ENCODE results near the gene PRKN.
"Not testable (repeated sequence)": the region's sequence is repeated elsewhere in the genome, so short reads cannot be mapped to it uniquely, and the experiment has no call there.

The PRKN gene

DNA sequence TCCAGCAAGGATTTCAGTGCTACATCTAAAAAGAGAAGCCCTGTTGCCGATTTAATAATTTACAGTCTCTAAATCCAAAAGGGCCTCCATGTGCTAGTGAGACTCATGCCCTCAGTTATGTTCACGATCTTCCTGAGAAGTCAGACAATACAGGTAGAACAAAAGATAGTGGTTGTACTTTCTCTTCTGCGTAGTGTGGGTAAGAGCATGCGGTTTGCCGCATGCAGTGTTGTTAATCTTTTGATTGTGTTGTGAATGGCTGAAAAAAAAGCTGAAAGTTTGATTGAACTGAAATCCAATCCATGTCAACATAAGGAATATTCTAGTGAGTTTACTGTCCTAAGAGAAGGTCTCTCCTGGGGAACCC is 1379.0 kb downstream of the PRKN start:
- DNase-seq (ENCODE audit: low read depth): no peak

DNA sequence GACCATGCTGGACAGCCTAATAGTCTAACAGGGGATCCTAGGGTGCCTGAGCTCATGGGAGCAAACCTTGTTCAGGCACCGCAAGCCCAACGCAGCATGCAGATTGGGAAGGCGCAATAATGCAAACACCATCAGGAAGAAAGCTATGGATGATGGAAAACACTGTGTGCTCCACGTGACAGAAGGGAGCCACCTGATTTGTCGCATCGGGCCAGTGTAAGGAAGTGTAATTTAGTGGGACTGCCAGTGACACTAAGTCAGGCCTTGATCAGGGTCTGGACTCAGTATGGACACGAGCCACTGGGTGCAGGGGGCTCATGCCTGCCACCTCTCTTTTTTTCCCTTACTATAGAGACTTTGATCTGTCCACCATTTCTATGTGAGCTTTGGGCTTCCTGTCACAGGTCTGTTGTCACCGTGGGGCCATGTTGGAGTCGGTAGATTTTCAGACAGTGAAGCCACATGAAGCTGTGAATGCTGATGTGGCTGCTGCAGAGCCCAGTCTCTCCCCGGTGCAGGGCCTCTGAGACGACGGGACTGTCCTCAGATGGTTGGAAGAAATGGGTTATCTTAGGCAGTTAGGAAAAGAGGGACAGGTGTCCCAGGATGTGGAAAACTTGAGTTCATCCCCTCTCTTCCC is 1379.5 kb downstream of the PRKN start:
- no peak for DNase-seq (ENCODE audit: low read depth)

GRCh38 chr6:161347125-161347524 is 1380.4 kb downstream of the PRKN start:
- DNase-seq (ENCODE audit: low read depth): no peak

- no peak for DNase-seq (ENCODE audit: low read depth)
Measured at GRCh38 chr6:161346717-161347116, 1380.8 kb downstream of the PRKN start.

DNA sequence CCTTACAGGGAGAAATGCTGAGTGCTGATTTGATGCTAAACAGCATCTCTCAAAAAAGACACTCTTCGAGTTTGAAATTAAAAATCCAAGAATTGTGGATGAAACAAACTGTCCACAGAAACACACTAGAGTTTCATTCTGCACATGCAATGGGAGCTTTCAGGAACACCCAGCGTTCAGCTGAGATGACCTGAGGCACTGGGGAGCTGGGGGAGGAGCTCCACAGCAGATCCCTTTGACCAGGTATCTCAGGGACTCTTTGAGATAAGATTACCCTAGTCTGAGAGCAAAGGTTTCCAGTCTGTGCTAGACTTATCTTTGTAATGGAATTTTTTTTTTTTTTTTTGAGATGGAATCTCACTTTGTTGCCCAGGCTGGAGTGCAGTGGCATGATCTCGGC is 1382.9 kb downstream of the PRKN start:
- no peak for DNase-seq (ENCODE audit: low read depth)

DNA sequence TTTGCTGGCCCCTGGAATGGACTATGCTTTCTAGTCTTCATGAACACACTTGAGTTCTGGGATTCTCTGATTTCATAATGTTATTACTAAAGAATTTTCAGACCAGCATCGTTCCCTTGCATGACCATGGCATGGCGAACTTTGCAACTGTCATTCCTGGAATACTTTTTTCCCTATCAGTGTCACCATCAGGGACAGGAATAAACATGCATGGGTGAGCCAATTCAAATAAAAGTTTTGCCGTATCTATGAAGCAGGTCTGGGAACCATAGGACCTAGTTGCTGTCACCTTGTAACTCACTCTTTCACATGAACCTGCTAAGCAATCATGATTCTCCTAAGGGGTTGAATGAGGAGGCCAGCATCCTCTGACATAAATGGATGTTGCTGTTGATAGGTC is 1385.5 kb downstream of the PRKN start:
- no peak for DNase-seq (ENCODE audit: low read depth)

- DNase-seq (ENCODE audit: low read depth): no peak
Measured at GRCh38 chr6:161341638-161342037, 1385.9 kb downstream of the PRKN start.

DNA sequence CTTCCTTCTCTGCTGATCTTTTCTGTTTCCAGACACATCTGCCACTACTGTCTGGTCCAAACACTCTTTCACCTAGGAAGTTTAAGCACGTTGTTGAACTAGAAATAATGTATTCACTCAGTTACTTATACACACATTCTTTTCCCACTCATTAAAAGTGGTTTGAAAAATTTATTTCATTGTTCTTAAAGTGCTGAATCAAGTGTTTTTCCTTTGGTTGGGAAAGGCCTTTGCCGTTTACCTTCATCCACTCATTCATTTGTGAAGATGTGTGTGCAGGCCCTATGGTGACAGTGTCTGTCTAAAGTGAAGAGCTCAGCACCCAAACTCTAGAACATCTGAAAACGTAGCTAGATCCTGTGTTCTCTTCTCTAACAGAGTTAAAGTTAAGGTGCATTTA is 1389.6 kb downstream of the PRKN start:
- DNase-seq (ENCODE audit: low read depth): no peak

DNA sequence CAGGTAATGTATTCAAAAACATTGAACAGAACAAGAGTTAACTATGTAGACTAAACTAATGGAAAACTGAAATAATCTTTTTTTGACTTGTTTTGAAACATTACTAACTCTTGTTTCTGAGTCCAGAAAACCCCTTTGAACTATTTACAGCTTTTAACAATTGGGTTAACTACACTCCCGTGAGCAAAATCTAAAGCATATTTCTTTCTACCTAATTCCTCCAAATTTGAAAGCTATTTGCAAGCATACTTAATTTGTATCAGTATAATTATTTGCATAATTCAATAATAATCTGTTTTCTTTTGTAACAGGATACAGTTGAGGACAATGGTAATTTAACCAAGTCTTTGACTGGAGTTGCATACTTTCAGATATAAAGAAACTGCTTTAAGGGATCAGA is 1391.1 kb downstream of the PRKN start:
- DNase-seq (ENCODE audit: low read depth): no peak

GRCh38 chr6:161333410-161333809 is 1394.2 kb downstream of the PRKN start:
- DNase-seq (ENCODE audit: low read depth): no peak

- DNase-seq (ENCODE audit: low read depth): not testable (repeated sequence)
Measured at GRCh38 chr6:161331402-161332081, 1396.0 kb downstream of the PRKN start.

GRCh38 chr6:161327360-161327953 is 1400.1 kb downstream of the PRKN start:
- DNase-seq (ENCODE audit: low read depth): no peak

DNA sequence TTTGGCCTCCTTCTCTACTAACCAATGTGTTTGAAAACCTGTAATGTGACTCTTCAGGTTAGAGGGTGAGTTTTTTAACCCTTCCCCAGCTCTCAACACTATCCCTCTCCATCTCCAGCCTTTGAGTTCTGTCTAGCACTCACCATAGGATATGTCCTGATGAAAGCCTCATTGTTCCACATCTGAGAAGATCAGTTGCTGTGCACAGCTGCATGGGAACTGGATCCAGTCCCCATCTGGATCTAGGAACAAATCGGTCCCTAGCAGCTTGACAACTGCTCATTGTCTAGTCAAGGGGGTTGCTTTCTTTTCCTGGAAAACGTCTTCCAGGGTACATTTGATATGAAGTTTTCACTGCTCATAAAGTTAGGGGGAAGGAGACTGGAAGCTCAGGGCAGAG is 1408.3 kb downstream of the PRKN start:
- no peak for DNase-seq (ENCODE audit: low read depth)

DNA sequence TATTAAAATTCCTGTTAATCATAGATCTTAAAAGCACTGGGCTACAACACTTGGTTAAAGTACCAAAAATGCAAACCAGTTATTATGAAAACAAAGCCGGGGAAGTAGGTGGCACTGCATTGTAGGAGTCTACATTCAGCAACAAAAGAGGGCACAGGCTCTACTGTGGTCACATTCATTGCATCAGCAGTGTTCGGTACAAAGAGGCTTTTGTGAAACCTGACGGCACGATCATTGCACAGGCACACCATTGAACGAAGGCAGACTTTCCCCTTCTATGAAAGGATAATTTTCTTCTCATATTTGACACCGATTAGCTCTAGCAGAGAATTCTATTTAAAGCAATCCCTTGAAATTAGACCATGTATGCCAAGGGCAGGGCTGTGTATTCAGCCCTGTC is 1409.1 kb downstream of the PRKN start:
- DNase-seq (ENCODE audit: low read depth): no peak

- DNase-seq (ENCODE audit: low read depth): no peak
Measured at GRCh38 chr6:161316531-161316930, 1411.0 kb downstream of the PRKN start.

DNA sequence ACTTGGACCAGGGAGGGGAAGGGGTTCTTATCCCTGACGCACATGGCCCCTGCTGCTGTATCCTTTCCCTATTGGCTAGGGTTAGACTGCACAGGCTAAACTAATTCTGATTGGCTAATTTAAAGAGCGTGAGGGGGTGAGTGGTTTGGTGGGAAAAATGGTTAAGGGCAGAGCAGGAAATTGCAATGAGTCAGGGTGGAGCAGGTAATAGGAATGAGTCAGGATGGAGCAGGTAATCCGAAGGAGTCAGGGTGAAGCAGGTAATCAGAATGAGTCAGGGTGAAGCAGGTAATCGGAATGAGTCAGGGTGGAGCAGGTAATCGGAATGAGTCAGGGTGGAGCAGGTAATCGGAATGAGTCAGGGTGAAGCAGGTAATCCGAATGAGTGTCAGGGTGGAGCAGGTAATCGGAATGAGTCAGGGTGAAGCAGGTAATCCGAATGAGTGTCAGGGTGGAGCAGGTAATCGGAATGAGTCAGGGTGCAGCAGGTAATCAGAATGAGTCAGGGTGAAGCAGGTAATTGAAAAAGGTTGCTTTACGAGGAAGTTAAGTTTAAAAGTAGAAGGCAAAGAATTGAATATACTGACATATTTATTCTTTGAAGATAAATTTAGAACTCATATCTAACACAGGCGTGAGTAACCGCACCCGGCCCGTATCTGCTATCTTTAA is 1412.2 kb downstream of the PRKN start:
- DNase-seq (ENCODE audit: low read depth): not testable (repeated sequence)

DNA sequence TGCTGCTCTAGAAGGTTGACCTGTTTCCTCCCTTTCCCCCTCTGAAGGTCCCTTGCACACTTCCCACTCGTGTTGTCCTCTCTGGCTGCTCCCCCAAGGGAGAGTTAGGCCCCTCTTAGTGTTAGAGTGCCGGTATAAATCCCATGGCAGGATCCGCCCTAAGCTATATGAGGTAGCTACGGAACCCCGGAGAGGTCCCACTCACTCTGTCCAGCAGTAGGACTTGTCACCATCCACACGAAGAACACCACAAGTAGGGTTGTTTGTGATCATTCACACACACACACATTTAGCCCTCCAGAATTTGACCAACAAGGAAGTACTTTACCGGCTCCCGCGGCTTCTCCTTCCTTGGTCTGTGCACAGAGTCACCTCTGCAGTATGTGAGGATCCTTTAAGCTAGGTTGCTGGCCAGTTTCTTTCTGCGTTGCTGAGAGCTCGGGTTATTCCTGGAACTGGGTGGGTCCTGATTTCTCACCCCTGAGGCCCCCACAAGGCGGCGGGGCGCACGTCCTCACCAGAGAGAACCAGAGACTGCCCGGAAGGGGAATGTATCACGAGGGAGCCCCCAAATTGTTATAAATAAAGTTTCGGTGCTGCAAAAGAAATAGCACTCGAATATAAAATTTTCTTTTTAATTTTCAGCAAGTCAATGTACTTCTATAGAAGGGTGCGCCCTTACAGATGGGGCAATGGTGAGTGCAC is 1412.9 kb downstream of the PRKN start:
- not testable (repeated sequence) for DNase-seq (ENCODE audit: low read depth)

GRCh38 chr6:161313940-161314509 is 1413.5 kb downstream of the PRKN start:
- no peak for DNase-seq (ENCODE audit: low read depth)

- DNase-seq (ENCODE audit: low read depth): not testable (repeated sequence)
Measured at GRCh38 chr6:161313475-161313874, 1414.1 kb downstream of the PRKN start.

DNA sequence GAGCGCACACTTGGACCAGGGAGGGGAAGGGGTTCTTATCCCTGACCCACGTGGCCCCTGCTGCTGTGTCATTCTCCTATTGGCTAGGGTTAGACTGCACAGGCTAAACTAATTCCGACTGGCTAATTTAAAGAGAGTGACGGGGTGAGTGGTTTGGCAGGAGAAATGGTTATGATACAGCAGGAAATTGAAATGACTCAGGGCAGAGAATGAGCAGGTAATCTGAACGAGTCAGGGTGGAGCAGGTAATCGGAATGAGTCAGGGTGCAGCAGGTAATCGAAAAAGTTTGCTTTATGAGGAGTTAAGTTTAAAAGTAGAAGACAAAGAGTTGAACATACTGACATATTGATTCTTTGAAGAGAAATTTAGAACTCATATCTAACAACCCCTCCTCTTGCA is 1417.8 kb downstream of the PRKN start:
- not testable (repeated sequence) for DNase-seq (ENCODE audit: low read depth)

DNA sequence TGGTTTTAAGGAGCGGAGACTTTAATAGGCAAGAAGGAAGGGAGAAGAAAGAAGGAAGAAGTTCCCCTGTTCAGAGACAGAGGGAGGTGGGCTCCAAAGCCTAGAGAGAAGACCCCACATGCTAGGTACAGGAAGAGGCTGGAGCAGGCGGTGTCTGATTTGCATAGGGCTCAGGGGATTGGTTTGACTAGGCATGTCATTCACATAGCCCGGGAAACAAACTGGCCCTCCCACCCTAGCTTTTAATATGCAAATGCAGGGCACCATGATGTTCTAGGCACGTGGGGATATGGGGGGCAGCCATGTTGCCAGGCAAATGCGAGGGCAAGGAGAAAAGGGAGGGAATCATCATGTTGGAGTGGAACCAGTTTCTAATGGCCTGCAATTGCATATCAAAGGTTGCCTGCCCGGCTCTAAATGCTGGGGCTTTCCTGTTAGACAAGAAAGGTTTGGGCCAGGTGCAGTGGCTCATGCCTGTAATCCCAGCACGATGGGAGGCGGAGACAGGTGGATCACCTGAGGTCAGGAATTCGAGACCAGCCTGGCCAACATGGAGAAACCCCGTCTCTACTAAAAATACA is 1419.4 kb downstream of the PRKN start:
- DNase-seq (ENCODE audit: low read depth): no peak

DNA sequence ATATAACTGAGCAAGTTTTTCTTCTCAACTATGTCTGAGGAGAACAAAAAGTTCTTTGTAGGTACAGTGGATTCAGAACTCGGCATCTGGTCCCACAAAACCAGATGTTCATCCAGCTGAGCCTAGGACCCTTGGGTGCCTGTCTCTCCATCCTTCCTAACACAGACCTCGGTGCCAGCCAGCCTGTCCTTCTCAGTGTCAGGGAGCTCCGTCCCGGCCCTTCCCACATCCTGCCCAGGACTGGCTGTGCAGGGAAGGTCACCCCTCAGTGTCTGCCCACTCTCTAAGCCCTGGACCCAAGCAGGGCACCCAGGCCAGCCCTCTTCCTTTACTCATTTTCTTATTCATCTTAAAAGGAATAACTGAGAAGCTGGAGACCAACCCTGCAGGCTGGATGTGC is 1421.7 kb downstream of the PRKN start:
- no peak for DNase-seq (ENCODE audit: low read depth)

All from HS-27A (cell line).